SK-N-SH treated with all-trans-retinoic acid at 6 μM for 48 hours (cell line): ENCODE results near the gene KIAA1671.

Source experiments
- ATAC-seq: fragments of 200-7000 bp; cut with Tn5 transposase; 3 replicates; pipeline ENCODE4 v1.9.1; 2020; ENCODE audit warnings: mild to moderate bottlenecking, moderate library complexity
- ARNTL ChIP-seq: fragments of 450-650 bp; formaldehyde crosslinking; IDR thresholded peaks from 2 replicates; pipeline ENCODE4 v1.5.0; 2020; ENCODE audit warnings: low read depth, mild to moderate bottlenecking, moderate library complexity, borderline replicate concordance
- BACH2 ChIP-seq: fragments of 250-450 bp; sonication (Bioruptor Pico); IDR thresholded peaks from 2 replicates; pipeline ENCODE4 v1.9.0; 2021; ENCODE audit warnings: mild to moderate bottlenecking, borderline replicate concordance
- CREB5 ChIP-seq: fragments of 250-450 bp; sonication (Bioruptor Pico); IDR thresholded peaks from 2 replicates; pipeline ENCODE4 v1.5.1; 2020; ENCODE audit warnings: low read depth, mild to moderate bottlenecking, moderate library complexity
- CSDC2 ChIP-seq: fragments of 250-450 bp; sonication (Bioruptor Pico); IDR thresholded peaks from 2 replicates; pipeline ENCODE4 v1.5.0; 2020; ENCODE audit warnings: mild to moderate bottlenecking, moderate library complexity
- ESRRG ChIP-seq: fragments of 250-450 bp; sonication (Bioruptor Pico); IDR thresholded peaks from 2 replicates; pipeline ENCODE4 v1.6.1; 2021; ENCODE audit warnings: mild to moderate bottlenecking
- GLIS3 ChIP-seq: fragments of 250-450 bp; sonication (Bioruptor Pico); IDR thresholded peaks from 2 replicates; pipeline ENCODE4 v1.5.0; 2020; ENCODE audit warnings: mild to moderate bottlenecking, moderate library complexity
- OSR1 ChIP-seq: fragments of 250-450 bp; sonication (Bioruptor Pico); IDR thresholded peaks from 2 replicates; pipeline ENCODE4 v1.8.0; 2022; ENCODE audit warnings: moderate library complexity, mild to moderate bottlenecking, inconsistent platforms
- PATZ1 ChIP-seq: fragments of 250-450 bp; sonication (Bioruptor Pico); IDR thresholded peaks from 2 replicates; pipeline ENCODE4 v1.8.0; 2020; ENCODE audit warnings: mild to moderate bottlenecking, moderate library complexity, borderline replicate concordance
- POU6F1 ChIP-seq: fragments of 250-450 bp; sonication (Bioruptor Pico); IDR thresholded peaks from 2 replicates; pipeline ENCODE4 v1.8.0; 2021; ENCODE audit warnings: low read depth, mild to moderate bottlenecking, moderate library complexity, borderline replicate concordance
- PPARA ChIP-seq: fragments of 250-450 bp; sonication (Bioruptor Pico); IDR thresholded peaks from 2 replicates; pipeline ENCODE4 v1.5.0; 2020; ENCODE audit warnings: mild to moderate bottlenecking, borderline replicate concordance
- RARB ChIP-seq: fragments of 250-450 bp; sonication (Bioruptor Pico); IDR thresholded peaks from 2 replicates; pipeline ENCODE4 v1.8.0; 2021; ENCODE audit warnings: mild to moderate bottlenecking, moderate library complexity
- SNAI2 ChIP-seq: fragments of 250-450 bp; sonication (Bioruptor Pico); IDR thresholded peaks from 2 replicates; pipeline ENCODE4 v1.5.0; 2020; ENCODE audit warnings: mild to moderate bottlenecking, moderate library complexity
- TCF4 ChIP-seq: fragments of 250-450 bp; sonication (Bioruptor Pico); IDR thresholded peaks from 2 replicates; pipeline ENCODE4 v1.8.0; 2021; ENCODE audit warnings: mild to moderate bottlenecking, moderate library complexity, borderline replicate concordance
- TOX ChIP-seq: fragments of 250-450 bp; sonication (Bioruptor Pico); IDR thresholded peaks from 2 replicates; pipeline ENCODE4 v1.8.0; 2021; ENCODE audit warnings: mild to moderate bottlenecking, moderate library complexity, borderline replicate concordance
- ZC3H10 ChIP-seq: fragments of 250-450 bp; sonication (Bioruptor Pico); IDR thresholded peaks from 2 replicates; pipeline ENCODE4 v1.5.1; 2021; ENCODE audit warnings: mild to moderate bottlenecking, moderate library complexity
- ZFP3 ChIP-seq: fragments of 250-450 bp; sonication (Bioruptor Pico); IDR thresholded peaks from 2 replicates; pipeline ENCODE4 v1.5.0; 2020; ENCODE audit warnings: mild to moderate bottlenecking, moderate library complexity
- ZFP30 ChIP-seq: fragments of 450-650 bp; formaldehyde crosslinking; IDR thresholded peaks from 2 replicates; pipeline ENCODE4 v1.5.0; 2022; ENCODE audit warnings: mild to moderate bottlenecking, moderate library complexity
- ZNF70 ChIP-seq: fragments of 450-650 bp; formaldehyde crosslinking; IDR thresholded peaks from 2 replicates; pipeline ENCODE4 v1.5.0; 2020; ENCODE audit warnings: mild to moderate bottlenecking, moderate library complexity
- ZNF8 ChIP-seq: fragments of 450-650 bp; formaldehyde crosslinking; IDR thresholded peaks from 2 replicates; pipeline ENCODE4 v1.5.0; 2020; ENCODE audit warnings: mild to moderate bottlenecking, moderate library complexity
- TF ChIP-seq, protein P1 (sequence below): fragments of 250-450 bp; sonication (Bioruptor Pico); IDR thresholded peaks from 2 replicates; pipeline ENCODE4 v1.5.1; 2021; ENCODE audit warnings: mild to moderate bottlenecking, moderate library complexity
- TF ChIP-seq, protein P2 (sequence below): fragments of 250-450 bp; sonication (Bioruptor Pico); IDR thresholded peaks from 2 replicates; pipeline ENCODE4 v1.5.0; 2020; ENCODE audit warnings: mild to moderate bottlenecking, moderate library complexity

Gene KIAA1671

GRCh38 chr22:25039255-25039654, 86.7 kb downstream of the KIAA1671 start:
- no peak for ATAC-seq
- TF ChIP-seq ZFP3 (CRISPR knock-in tag), result no peak
- TF ChIP-seq BACH2 (CRISPR knock-in tag), result no peak
- TF ChIP-seq PPARA (CRISPR knock-in tag), result no peak
- TF ChIP-seq, protein P1, sequence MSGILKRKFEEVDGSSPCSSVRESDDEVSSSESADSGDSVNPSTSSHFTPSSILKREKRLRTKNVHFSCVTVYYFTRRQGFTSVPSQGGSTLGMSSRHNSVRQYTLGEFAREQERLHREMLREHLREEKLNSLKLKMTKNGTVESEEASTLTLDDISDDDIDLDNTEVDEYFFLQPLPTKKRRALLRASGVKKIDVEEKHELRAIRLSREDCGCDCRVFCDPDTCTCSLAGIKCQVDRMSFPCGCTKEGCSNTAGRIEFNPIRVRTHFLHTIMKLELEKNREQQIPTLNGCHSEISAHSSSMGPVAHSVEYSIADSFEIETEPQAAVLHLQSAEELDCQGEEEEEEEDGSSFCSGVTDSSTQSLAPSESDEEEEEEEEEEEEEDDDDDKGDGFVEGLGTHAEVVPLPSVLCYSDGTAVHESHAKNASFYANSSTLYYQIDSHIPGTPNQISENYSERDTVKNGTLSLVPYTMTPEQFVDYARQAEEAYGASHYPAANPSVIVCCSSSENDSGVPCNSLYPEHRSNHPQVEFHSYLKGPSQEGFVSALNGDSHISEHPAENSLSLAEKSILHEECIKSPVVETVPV (CRISPR knock-in tag), result no peak
- TF ChIP-seq ZNF8, result no peak
- no peak for TF ChIP-seq CREB5 (CRISPR knock-in tag)
- TF ChIP-seq ESRRG (CRISPR knock-in tag), result no peak
- TF ChIP-seq GLIS3, result no peak

- TF ChIP-seq RARB (CRISPR knock-in tag), result no peak
- TF ChIP-seq, protein P1 (CRISPR knock-in tag), result no peak
- TF ChIP-seq CREB5 (CRISPR knock-in tag), result no peak
- no peak for TF ChIP-seq ZNF8
- TF ChIP-seq ZFP30, result no peak
- no peak for TF ChIP-seq OSR1
- no peak for TF ChIP-seq BACH2 (CRISPR knock-in tag)
- TF ChIP-seq TCF4 (CRISPR knock-in tag), result no peak
- no peak for TF ChIP-seq CSDC2 (CRISPR knock-in tag)
- TF ChIP-seq TOX, result no peak
- no peak for TF ChIP-seq SNAI2 (CRISPR knock-in tag)
- TF ChIP-seq PPARA (CRISPR knock-in tag), result no peak
- TF ChIP-seq GLIS3, result no peak
- no peak for TF ChIP-seq PATZ1 (CRISPR knock-in tag)
- no peak for TF ChIP-seq ARNTL (CRISPR knock-in tag)
- TF ChIP-seq, protein P2, sequence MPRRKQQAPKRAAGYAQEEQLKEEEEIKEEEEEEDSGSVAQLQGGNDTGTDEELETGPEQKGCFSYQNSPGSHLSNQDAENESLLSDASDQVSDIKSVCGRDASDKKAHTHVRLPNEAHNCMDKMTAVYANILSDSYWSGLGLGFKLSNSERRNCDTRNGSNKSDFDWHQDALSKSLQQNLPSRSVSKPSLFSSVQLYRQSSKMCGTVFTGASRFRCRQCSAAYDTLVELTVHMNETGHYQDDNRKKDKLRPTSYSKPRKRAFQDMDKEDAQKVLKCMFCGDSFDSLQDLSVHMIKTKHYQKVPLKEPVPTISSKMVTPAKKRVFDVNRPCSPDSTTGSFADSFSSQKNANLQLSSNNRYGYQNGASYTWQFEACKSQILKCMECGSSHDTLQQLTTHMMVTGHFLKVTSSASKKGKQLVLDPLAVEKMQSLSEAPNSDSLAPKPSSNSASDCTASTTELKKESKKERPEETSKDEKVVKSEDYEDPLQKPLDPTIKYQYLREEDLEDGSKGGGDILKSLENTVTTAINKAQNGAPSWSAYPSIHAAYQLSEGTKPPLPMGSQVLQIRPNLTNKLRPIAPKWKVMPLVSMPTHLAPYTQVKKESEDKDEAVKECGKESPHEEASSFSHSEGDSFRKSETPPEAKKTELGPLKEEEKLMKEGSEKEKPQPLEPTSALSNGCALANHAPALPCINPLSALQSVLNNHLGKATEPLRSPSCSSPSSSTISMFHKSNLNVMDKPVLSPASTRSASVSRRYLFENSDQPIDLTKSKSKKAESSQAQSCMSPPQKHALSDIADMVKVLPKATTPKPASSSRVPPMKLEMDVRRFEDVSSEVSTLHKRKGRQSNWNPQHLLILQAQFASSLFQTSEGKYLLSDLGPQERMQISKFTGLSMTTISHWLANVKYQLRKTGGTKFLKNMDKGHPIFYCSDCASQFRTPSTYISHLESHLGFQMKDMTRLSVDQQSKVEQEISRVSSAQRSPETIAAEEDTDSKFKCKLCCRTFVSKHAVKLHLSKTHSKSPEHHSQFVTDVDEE (CRISPR knock-in tag), result no peak
- no peak for TF ChIP-seq ZNF70
- no peak for TF ChIP-seq ZC3H10 (CRISPR knock-in tag)
- no peak for TF ChIP-seq POU6F1
- ATAC-seq, result no peak
Measured at GRCh38 chr22:25039754-25040153, 87.2 kb downstream of the KIAA1671 start.
